Measurements from ENCODE around the gene KDM1B.

KDM1B gene

GRCh38 chr6:18136260-18136659, 19.0 kb upstream of the KDM1B start:
- no peaks in the 10 kb centered on the region for H3K4me1 ChIP-seq (ENCODE audit: low read depth, poor library complexity, severe bottlenecking)
- H3K79me2 ChIP-seq (ENCODE audit: insufficient read depth, low read depth), result no peaks in the 10 kb centered on the region
- H3K4me2 ChIP-seq, result no peak overlapping the region
- H3K36me3 ChIP-seq (ENCODE audit: insufficient read depth), result no peaks in the 10 kb centered on the region
- no peaks in the 10 kb centered on the region for H3K27me3 ChIP-seq (ENCODE audit: insufficient read depth, low read depth)
- no peak overlapping the region for H3K9ac ChIP-seq
- no peak overlapping the region for H3K4me3 ChIP-seq (IDR thresholded peaks at IDR 0.05; ENCODE audit: insufficient read depth, low read depth, low read length)
- no peaks in the 10 kb centered on the region for H4K20me1 ChIP-seq (ENCODE audit: insufficient read depth)
- H2AFZ ChIP-seq (ENCODE audit: low read depth), result no peak overlapping the region
- no peak overlapping the region for H3K27ac ChIP-seq
- TF ChIP-seq, protein P1, sequence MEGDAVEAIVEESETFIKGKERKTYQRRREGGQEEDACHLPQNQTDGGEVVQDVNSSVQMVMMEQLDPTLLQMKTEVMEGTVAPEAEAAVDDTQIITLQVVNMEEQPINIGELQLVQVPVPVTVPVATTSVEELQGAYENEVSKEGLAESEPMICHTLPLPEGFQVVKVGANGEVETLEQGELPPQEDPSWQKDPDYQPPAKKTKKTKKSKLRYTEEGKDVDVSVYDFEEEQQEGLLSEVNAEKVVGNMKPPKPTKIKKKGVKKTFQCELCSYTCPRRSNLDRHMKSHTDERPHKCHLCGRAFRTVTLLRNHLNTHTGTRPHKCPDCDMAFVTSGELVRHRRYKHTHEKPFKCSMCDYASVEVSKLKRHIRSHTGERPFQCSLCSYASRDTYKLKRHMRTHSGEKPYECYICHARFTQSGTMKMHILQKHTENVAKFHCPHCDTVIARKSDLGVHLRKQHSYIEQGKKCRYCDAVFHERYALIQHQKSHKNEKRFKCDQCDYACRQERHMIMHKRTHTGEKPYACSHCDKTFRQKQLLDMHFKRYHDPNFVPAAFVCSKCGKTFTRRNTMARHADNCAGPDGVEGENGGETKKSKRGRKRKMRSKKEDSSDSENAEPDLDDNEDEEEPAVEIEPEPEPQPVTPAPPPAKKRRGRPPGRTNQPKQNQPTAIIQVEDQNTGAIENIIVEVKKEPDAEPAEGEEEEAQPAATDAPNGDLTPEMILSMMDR (conservative IDR thresholded peaks at IDR 0.05; ENCODE audit: low read depth, low read length), result no peak

GRCh38 chr6:18138906-18139305, 16.3 kb upstream of the KDM1B start:
- H3K27ac ChIP-seq, result no peak overlapping the region
- no peaks in the 10 kb centered on the region for H3K4me1 ChIP-seq (ENCODE audit: low read depth, poor library complexity, severe bottlenecking)
- H3K4me3 ChIP-seq (IDR thresholded peaks at IDR 0.05; ENCODE audit: insufficient read depth, low read depth, low read length), result no peak overlapping the region
- no peak overlapping the region for H2AFZ ChIP-seq (ENCODE audit: low read depth)
- H3K9ac ChIP-seq, result no peak overlapping the region
- no peaks in the 10 kb centered on the region for H4K20me1 ChIP-seq (ENCODE audit: insufficient read depth)
- no peaks in the 10 kb centered on the region for H3K36me3 ChIP-seq (ENCODE audit: insufficient read depth)
- TF ChIP-seq, protein P1 (conservative IDR thresholded peaks at IDR 0.05; ENCODE audit: low read depth, low read length), result no peak
- H3K79me2 ChIP-seq (ENCODE audit: insufficient read depth, low read depth), result no peaks in the 10 kb centered on the region
- H3K27me3 ChIP-seq (ENCODE audit: insufficient read depth, low read depth), result no peaks in the 10 kb centered on the region
- no peak overlapping the region for H3K4me2 ChIP-seq

DNA sequence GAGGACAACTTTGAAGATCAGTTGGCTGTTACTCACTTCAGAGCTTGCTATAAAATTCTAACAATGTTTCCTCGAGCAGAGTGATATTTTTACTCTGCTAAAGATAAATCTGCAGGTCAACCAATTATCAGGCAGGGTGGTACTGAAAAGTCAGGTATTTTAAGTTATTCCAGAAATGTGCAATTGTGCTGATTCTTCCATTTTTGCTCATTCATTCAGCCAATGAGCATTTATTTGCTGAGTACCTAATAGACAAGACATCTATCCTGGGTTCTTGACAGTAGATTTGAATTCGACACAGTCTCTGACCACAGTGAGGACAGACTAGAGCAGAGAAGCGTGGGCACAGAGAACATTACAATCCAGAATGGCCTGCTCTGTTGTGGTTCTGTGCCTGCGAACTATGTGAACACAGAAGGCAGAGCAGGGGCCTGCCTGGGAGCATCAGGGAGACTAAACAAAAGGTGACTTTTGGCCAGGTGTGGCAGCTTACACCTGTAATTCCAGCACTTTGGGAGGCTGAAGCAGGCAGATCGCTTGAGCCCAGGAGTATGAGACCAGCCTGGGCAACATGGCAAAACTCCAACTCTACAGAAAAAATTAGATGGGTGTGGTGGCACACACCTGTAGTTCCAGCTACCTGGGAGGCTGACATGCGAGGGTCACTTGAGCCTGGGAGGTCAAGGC, 15.1 kb upstream of the KDM1B start:
- H3K4me1 ChIP-seq (ENCODE audit: low read depth, poor library complexity, severe bottlenecking), result no peaks in the 10 kb centered on the region
- TF ChIP-seq, protein P1 (conservative IDR thresholded peaks at IDR 0.05; ENCODE audit: low read depth, low read length), result no peak
- no peak overlapping the region for H3K4me3 ChIP-seq (IDR thresholded peaks at IDR 0.05; ENCODE audit: insufficient read depth, low read depth, low read length)
- no peak overlapping the region for H3K9ac ChIP-seq
- H3K4me2 ChIP-seq, result no peak overlapping the region
- H3K36me3 ChIP-seq (ENCODE audit: insufficient read depth), result no peaks in the 10 kb centered on the region
- no peak overlapping the region for H3K27ac ChIP-seq
- H3K79me2 ChIP-seq (ENCODE audit: insufficient read depth, low read depth), result no peaks in the 10 kb centered on the region
- no peak overlapping the region for H2AFZ ChIP-seq (ENCODE audit: low read depth)
- no peaks in the 10 kb centered on the region for H4K20me1 ChIP-seq (ENCODE audit: insufficient read depth)
- no peaks in the 10 kb centered on the region for H3K27me3 ChIP-seq (ENCODE audit: insufficient read depth, low read depth)

DNA sequence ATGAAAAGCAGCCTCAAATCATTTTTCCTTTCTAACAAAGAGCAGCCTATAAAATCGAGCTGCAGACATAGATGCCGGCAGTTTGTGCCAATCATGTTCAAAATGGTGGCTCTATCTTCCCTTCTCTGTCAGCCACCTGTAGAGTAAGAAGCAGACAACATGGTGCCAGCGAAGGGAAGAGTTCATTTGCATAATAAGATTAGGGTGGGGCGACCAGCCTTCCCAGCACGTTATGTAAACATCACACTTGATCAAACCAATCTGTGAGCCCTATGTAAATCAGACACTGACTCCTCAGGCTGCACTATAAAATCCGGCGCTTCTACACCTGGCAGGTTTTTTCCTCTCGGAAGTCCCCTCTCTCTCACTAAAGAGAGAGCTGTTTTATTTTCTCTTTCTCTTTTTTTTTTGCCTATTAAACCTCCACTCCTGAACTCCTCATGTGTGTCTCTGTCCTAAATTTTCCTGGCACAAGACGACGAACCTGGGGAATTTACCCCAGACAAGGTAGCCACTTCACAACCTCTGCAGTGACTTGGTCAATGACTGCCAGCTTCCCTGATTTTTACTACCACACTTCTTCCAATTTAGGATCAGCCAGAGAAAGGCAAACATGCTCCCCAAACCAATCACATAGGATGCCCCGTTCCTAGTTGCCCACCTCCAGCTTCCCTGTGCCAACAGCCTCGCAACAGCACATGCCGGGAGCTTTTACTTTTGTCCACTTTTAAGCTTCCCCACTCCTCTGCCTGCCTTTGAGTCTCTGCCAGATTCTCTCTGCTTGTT, 13.2 kb upstream of the KDM1B start:
- no peaks in the 10 kb centered on the region for H3K79me2 ChIP-seq (ENCODE audit: insufficient read depth, low read depth)
- no peaks in the 10 kb centered on the region for H3K36me3 ChIP-seq (ENCODE audit: insufficient read depth)
- no peak overlapping the region for H3K4me2 ChIP-seq
- TF ChIP-seq, protein P1 (conservative IDR thresholded peaks at IDR 0.05; ENCODE audit: low read depth, low read length), result no peak
- H3K27me3 ChIP-seq (ENCODE audit: insufficient read depth, low read depth), result no peaks in the 10 kb centered on the region
- no peak overlapping the region for H3K4me3 ChIP-seq (IDR thresholded peaks at IDR 0.05; ENCODE audit: insufficient read depth, low read depth, low read length)
- no peaks in the 10 kb centered on the region for H3K4me1 ChIP-seq (ENCODE audit: low read depth, poor library complexity, severe bottlenecking)
- no peak overlapping the region for H2AFZ ChIP-seq (ENCODE audit: low read depth)
- H4K20me1 ChIP-seq (ENCODE audit: insufficient read depth), result no peaks in the 10 kb centered on the region
- H3K27ac ChIP-seq, result no peak overlapping the region
- H3K9ac ChIP-seq, result no peak overlapping the region

Data from KMS-11 (cell line).